Lower leg skin (tissue), 4 donors: ENCODE data around the gene SP6. TPM values are rescaled to one million over a fixed set of nuclear protein-coding genes. Genes with fewer than 3 reads are reported as not detected.

ENCODE experiments used
- DNase-seq, 2 donors: peaks; one replicate each; pipeline ENCODE4 v3.0.0-alpha.2; 2019; ENCODE audit warnings: low spot score in 2 of 2
- H3K4me3 ChIP-seq: fragments of 200-600 bp; sonication (generic); 2 replicates; pipeline ENCODE4 v1.5.1; 2017; ENCODE audit warnings: mild to moderate bottlenecking, low read depth; ENCODE audit not compliant: poor library complexity, severe bottlenecking
- POLR2A ChIP-seq, 2 donors: fragments of 450-650 bp; IDR thresholded peaks; one replicate each; pipeline ENCODE4 v1.6.1; 2016 to 2017; ENCODE audit warnings: antibody characterized with exemption in 2 of 2, mild to moderate bottlenecking in 1 of 2, moderate library complexity in 1 of 2
- WGBS, 2 donors: methylation state at CpG; one replicate each; pipeline ENCODE4 v1.1.5; 2018; 5-methylcytosine and 5-hydroxymethylcytosine counted together
- intact Hi-C: fragments of 100-400 bp; cut with DNase I; formaldehyde crosslinking; loops from one replicate; pipeline ENCODE4 v1.15.0; 2023; ENCODE audit warnings: low total_unique reads
- total RNA-seq, 4 donors: library from RNA; depleted of rRNA; stranded (reverse); fragments of >200 nt; gene quantifications; one replicate each; pipeline ENCODE4 v1.1.0, GENCODE V29; 2016
- TF ChIP-seq, protein P1 (sequence below), 3 donors: fragments of 450-650 bp; IDR thresholded peaks; one replicate each; pipeline ENCODE4 v1.5.1; 2016; ENCODE audit warnings: antibody characterized with exemption in 3 of 3, mild to moderate bottlenecking in 3 of 3, moderate library complexity in 2 of 3

Gene SP6
- total RNA-seq, 4 donors from 2014 or later: 21.9 to 29.9 (median 24.7) TPM

- DNase-seq: no peak
- intact Hi-C loops: no loop called here
- H3K4me3 ChIP-seq: peak overlapping the region; percentile 45
- WGBS, 2 donors: 15 to 19% methylated on average over 4 of the region's 4 CpGs
- TF ChIP-seq POLR2A (IDR thresholded peaks at IDR 0.05): no peak
- TF ChIP-seq, protein P1, sequence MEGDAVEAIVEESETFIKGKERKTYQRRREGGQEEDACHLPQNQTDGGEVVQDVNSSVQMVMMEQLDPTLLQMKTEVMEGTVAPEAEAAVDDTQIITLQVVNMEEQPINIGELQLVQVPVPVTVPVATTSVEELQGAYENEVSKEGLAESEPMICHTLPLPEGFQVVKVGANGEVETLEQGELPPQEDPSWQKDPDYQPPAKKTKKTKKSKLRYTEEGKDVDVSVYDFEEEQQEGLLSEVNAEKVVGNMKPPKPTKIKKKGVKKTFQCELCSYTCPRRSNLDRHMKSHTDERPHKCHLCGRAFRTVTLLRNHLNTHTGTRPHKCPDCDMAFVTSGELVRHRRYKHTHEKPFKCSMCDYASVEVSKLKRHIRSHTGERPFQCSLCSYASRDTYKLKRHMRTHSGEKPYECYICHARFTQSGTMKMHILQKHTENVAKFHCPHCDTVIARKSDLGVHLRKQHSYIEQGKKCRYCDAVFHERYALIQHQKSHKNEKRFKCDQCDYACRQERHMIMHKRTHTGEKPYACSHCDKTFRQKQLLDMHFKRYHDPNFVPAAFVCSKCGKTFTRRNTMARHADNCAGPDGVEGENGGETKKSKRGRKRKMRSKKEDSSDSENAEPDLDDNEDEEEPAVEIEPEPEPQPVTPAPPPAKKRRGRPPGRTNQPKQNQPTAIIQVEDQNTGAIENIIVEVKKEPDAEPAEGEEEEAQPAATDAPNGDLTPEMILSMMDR (IDR thresholded peaks at IDR 0.05): no peak
These were observed 29.9 kb downstream of the SP6 start for GRCh38 chr17:47821031-47821423.

- TF ChIP-seq, protein P1 (IDR thresholded peaks at IDR 0.05): no peak
- TF ChIP-seq POLR2A (IDR thresholded peaks at IDR 0.05): no peak
- WGBS, 2 donors: 58 to 69% methylated on average over 12 of the region's 12 CpGs
- DNase-seq: no peak
- no peak overlapping the region for H3K4me3 ChIP-seq
- intact Hi-C loops: no loop called here
These were observed 30.8 kb downstream of the SP6 start for GRCh38 chr17:47820033-47820789.

GRCh38 chr17:47819475-47819874, 31.5 kb downstream of the SP6 start:
- intact Hi-C loops: no loop called here
- DNase-seq: no peak
- WGBS, 2 donors: 82 to 85% methylated on average over 10 of the region's 10 CpGs
- H3K4me3 ChIP-seq: no peak overlapping the region
- TF ChIP-seq, protein P1 (IDR thresholded peaks at IDR 0.05): no peak
- TF ChIP-seq POLR2A (IDR thresholded peaks at IDR 0.05): no peak

GRCh38 chr17:47818002-47818695, 32.8 kb downstream of the SP6 start:
- no peak for DNase-seq
- intact Hi-C loops: no loop called here
- 84 to 88% methylated on average over 9 to 10 of the region's 11 CpGs for WGBS, 2 donors

GRCh38 chr17:47816947-47817346, 34.0 kb downstream of the SP6 start:
- intact Hi-C loops: no loop called here
- H3K4me3 ChIP-seq: no peak overlapping the region
- DNase-seq: no peak
- TF ChIP-seq POLR2A (IDR thresholded peaks at IDR 0.05): no peak
- TF ChIP-seq, protein P1 (IDR thresholded peaks at IDR 0.05): no peak
- WGBS, 2 donors: 89 to 96% methylated on average over 10 of the region's 10 CpGs

More at GRCh38 chr17:47818002-47818695, 32.8 kb downstream of the SP6 start:
- TF ChIP-seq POLR2A (IDR thresholded peaks at IDR 0.05): no peak
- TF ChIP-seq, protein P1 (IDR thresholded peaks at IDR 0.05): no peak
- no peak overlapping the region for H3K4me3 ChIP-seq
